PC-9 (cell line): ENCODE data around the gene IP6K3. TPM values are rescaled to one million over a fixed set of nuclear protein-coding genes. Genes with fewer than 3 reads are reported as not detected.
A peak's percentile ranks its signal among the peaks of the same experiment; 100 is the strongest.

Source experiments
- BruUV-seq: library from RNA; stranded (reverse); fragments of 400-500 nt; replicated peaks from 2 replicates; lab custom pipeline; 2021; lab: Mats Ljungman, UMichigan
- CTCF ChIA-PET: fragments of 300-600 bp; sonication (Branson Sonifier 250); formaldehyde crosslinking; loops from one replicate; lab custom pipeline; 2022; ENCODE audit warnings: antibody characterized with exemption; lab: Charles Lee
- POLR2A ChIA-PET: fragments of 300-600 bp; sonication (Branson Sonifier 250); formaldehyde crosslinking; loops from one replicate; lab custom pipeline; 2022; ENCODE audit warnings: antibody characterized with exemption; ENCODE audit not compliant: unreplicated experiment; lab: Charles Lee
- DNase-seq, 2 experiments: peaks; one replicate each; pipeline versions ENCODE4 v3.0.0 to v3.0.0-alpha.2; 2015 to 2022; ENCODE audit warnings: mixed read lengths in 1 of 2
- H2AFZ ChIP-seq: fragments of 200-600 bp; sonication (generic); 2 replicates; pipeline ENCODE4 v1.8.1; 2017; ENCODE audit warnings: antibody characterized with exemption
- H3F3A ChIP-seq: fragments of 200-600 bp; sonication (generic); 2 replicates; pipeline ENCODE4 v1.8.1; 2017; ENCODE audit warnings: antibody characterized with exemption, mild to moderate bottlenecking, low read depth; ENCODE audit not compliant: insufficient read depth
- H3K27ac ChIP-seq: fragments of 200-600 bp; sonication (generic); 2 replicates; pipeline ENCODE4 v1.6.1; 2016; ENCODE audit warnings: mixed run types
- H3K27me3 ChIP-seq: fragments of 200-600 bp; sonication (generic); 2 replicates; pipeline ENCODE4 v1.6.1; 2016; ENCODE audit warnings: low read depth, mixed run types; ENCODE audit not compliant: insufficient read depth
- H3K36me3 ChIP-seq: fragments of 200-600 bp; sonication (generic); 2 replicates; pipeline ENCODE4 v1.6.1; 2016; ENCODE audit warnings: low read depth, mixed run types
- H3K4me1 ChIP-seq: fragments of 200-600 bp; sonication (generic); replicated peaks from 2 replicates; pipeline ENCODE4 v1.6.1; 2016; ENCODE audit warnings: mixed run types; ENCODE audit not compliant: insufficient read depth
- H3K4me2 ChIP-seq: fragments of 200-600 bp; sonication (generic); 2 replicates; pipeline ENCODE4 v1.6.1; 2017; ENCODE audit warnings: mixed run types
- H3K4me3 ChIP-seq: fragments of 200-600 bp; sonication (generic); 2 replicates; pipeline ENCODE4 v1.6.1; 2016; ENCODE audit warnings: mixed run types
- H3K79me2 ChIP-seq: fragments of 200-600 bp; sonication (generic); 2 replicates; pipeline ENCODE4 v1.6.1; 2017; ENCODE audit warnings: low read depth, mixed run types
- H3K9me2 ChIP-seq: fragments of 200-600 bp; sonication (generic); 2 replicates; pipeline ENCODE4 v1.8.1; 2017; ENCODE audit warnings: mild to moderate bottlenecking; ENCODE audit not compliant: insufficient read depth
- H3K9me3 ChIP-seq: fragments of 200-600 bp; sonication (generic); 2 replicates; pipeline ENCODE4 v1.8.1; 2016; ENCODE audit warnings: low read depth; ENCODE audit not compliant: insufficient read depth
- H4K20me1 ChIP-seq: fragments of 200-600 bp; sonication (generic); 2 replicates; pipeline ENCODE4 v1.8.1; 2017; ENCODE audit not compliant: insufficient read depth
- CTCF ChIP-seq: fragments of 200-600 bp; sonication (generic); conservative IDR thresholded peaks from 2 replicates; pipeline ENCODE4 v1.6.1; 2017; ENCODE audit warnings: mixed run types, antibody characterized with exemption, mild to moderate bottlenecking, moderate library complexity
- EZH2 ChIP-seq: fragments of 200-600 bp; sonication (generic); IDR thresholded peaks from 2 replicates; pipeline ENCODE4 v1.8.0; 2017; ENCODE audit warnings: antibody characterized with exemption, low read depth
- intact Hi-C: fragments of 100-400 bp; cut with micrococcal nuclease; formaldehyde crosslinking; loops from one replicate; pipeline ENCODE4 v1.10.0; 2022; ENCODE audit not compliant: unreplicated experiment
- total RNA-seq: library from RNA; stranded (reverse); gene quantifications from 2 replicates; pipeline ENCODE4 v1.2.3, GENCODE V29; 2021

IP6K3 gene
- total RNA-seq, 1 experiment from 2014 or later: not detected

GRCh38 chr6:33770833-33771145 lies 24.1 kb upstream of the IP6K3 start:
- H4K20me1 ChIP-seq: 0 out of 2 replicates have a peak, but pooled peaks cover 5% of the 10 kb centered on the region
- no peaks in the 10 kb centered on the region for H3K9me2 ChIP-seq
- peaks cover 11% of the 10 kb centered on the region; the same call in 1 of the 2 replicates for H3K36me3 ChIP-seq
- H3K27ac ChIP-seq: 0 out of 2 replicates have a peak overlapping the region, but pooled peaks have one; percentile 15
- H3K27me3 ChIP-seq: no peaks in the 10 kb centered on the region
- no peak overlapping the region for H3K4me3 ChIP-seq
- intact Hi-C loops: loop anchor here (1.0 to 2.0 kb wide), 3 partner anchors 257 to 384 kb away; no protein-coding TSS in a partner anchor
- H3F3A ChIP-seq: peaks cover 19% of the 10 kb centered on the region; the same call in 1 of the 2 replicates
- ChIA-PET CTCF (interaction anchor here (0.6 to 1.4 kb wide), 7 partner anchors 10 to 385 kb away, joined by 3 to 16 read pairs (median 5); partner anchors contain the start of gene UQCC2), POLR2A (interaction anchor here (0.9 kb wide), 1 partner anchor 18 kb away, joined by 3 read pairs; the partner anchor contains the start of gene LEMD2)
- H3K4me2 ChIP-seq: peak overlapping the region; percentile 61; the same call in 1 of the 2 replicates
- no peaks in the 10 kb centered on the region for H3K9me3 ChIP-seq
- H3K4me1 ChIP-seq: peaks cover 19% of the 10 kb centered on the region
- H3K79me2 ChIP-seq: no peaks in the 10 kb centered on the region
- BruUV-seq: no TSS peak
- TF ChIP-seq CTCF: no peak
- TF ChIP-seq EZH2: no peak
- no peak for DNase-seq
- H2AFZ ChIP-seq: no peak overlapping the region

- Histone ChIP-seq H3K9me2 (no peaks in the 10 kb centered on the region), H3K79me2 (no peaks in the 10 kb centered on the region), H3K9me3 (no peaks in the 10 kb centered on the region), H3K4me1 (peaks cover 19% of the 10 kb centered on the region), H3K4me2 (no peak overlapping the region), H3K27me3 (no peaks in the 10 kb centered on the region), H4K20me1 (0 out of 2 replicates have a peak, but pooled peaks cover 5% of the 10 kb centered on the region), H3K36me3 (peaks cover 11% of the 10 kb centered on the region; the same call in 1 of the 2 replicates), H3K4me3 (no peak overlapping the region), H3F3A (peaks cover 19% of the 10 kb centered on the region; the same call in 1 of the 2 replicates), H2AFZ (no peak overlapping the region), H3K27ac (no peak overlapping the region)
- CTCF ChIA-PET: no interaction called here
- no peak for DNase-seq
- TF ChIP-seq EZH2 (no peak), CTCF (no peak)
- no TSS peak for BruUV-seq
- intact Hi-C loops: loop anchor here (1.0 to 2.0 kb wide), 2 partner anchors 294 to 385 kb away; no protein-coding TSS in a partner anchor
- POLR2A ChIA-PET: interaction anchor here (0.6 kb wide), 2 partner anchors 18 to 311 kb away, joined by 3 to 4 read pairs; partner anchors contain the start of gene LEMD2
Measured at GRCh38 chr6:33770124-33770832, 23.6 kb upstream of the IP6K3 start.

GRCh38 chr6:33769248-33769821 lies 22.6 kb upstream of the IP6K3 start:
- intact Hi-C loops: no loop called here
- BruUV-seq: no TSS peak
- ChIA-PET POLR2A (no interaction called here), CTCF (interaction anchor here (0.5 kb wide), 1 partner anchor 250 kb away, joined by 9 read pairs; no protein-coding TSS in a partner anchor)
- no peaks in the 10 kb centered on the region for H3K27me3 ChIP-seq
- H3K4me1 ChIP-seq: peaks cover 19% of the 10 kb centered on the region
- H3K36me3 ChIP-seq: peaks cover 6% of the 10 kb centered on the region; the same call in 1 of the 2 replicates
- DNase-seq: no peak
- H3F3A ChIP-seq: peaks cover 19% of the 10 kb centered on the region; the same call in 1 of the 2 replicates
- no peaks in the 10 kb centered on the region for H3K9me3 ChIP-seq
- no peak overlapping the region for H2AFZ ChIP-seq
- no peak overlapping the region for H3K4me3 ChIP-seq
- no peaks in the 10 kb centered on the region for H3K79me2 ChIP-seq
- H3K27ac ChIP-seq: no peak overlapping the region
- no peak overlapping the region for H3K4me2 ChIP-seq
- no peak for TF ChIP-seq CTCF
- TF ChIP-seq EZH2: no peak
- no peaks in the 10 kb centered on the region for H3K9me2 ChIP-seq
- H4K20me1 ChIP-seq: 0 out of 2 replicates have a peak, but pooled peaks cover 5% of the 10 kb centered on the region
